ENCODE data around the gene SOX9. TPM values are rescaled to one million over a fixed set of nuclear protein-coding genes. Genes with fewer than 3 reads are reported as not detected.
A peak's percentile ranks its signal among the peaks of the same experiment; 100 is the strongest.

The SOX9 gene
- total and polyA plus RNA-seq, 8 donors, result 6.6 to 81.5 (median 60.1) TPM

DNA sequence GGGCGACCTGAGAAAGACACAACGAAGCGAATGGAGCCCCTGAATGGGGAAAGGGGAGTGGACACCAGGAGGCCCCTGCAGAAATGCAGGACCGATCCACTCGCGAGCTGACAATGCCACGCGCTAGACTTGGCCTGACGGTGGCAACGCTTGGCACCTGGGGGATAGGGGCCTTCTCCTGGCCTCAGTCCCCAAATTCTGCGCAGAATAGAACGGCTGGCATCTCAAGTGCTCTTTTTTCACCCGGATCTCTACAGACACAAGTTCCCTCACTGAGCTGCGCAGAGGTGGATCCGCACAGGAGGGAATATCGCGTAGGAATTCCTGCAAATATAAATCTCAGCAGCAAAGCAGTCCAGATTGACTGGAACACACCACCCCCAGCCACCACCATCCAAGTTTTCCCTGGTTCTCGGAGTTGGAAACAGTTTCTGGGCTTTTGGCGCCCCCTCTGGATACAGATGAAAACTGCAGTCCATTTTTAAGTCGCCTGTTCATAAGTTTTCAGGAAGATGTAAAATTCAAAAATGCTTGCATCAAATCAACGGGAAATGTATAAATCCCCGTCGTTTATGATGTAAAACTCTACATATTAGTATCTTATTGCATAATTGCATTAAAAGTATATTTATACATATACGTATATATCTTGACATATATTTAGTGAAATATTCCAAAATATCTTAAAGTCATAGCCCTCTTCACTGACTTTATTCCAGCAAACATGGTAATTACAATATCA is 2.3 kb upstream of the SOX9 start:
- Histone ChIP-seq H3K27ac (no peak overlapping the region), H3K27me3 (peaks cover 63 to 100% of the 10 kb centered on the region in 2 donors), H3K4me1 (peaks cover 12 to 15% of the 10 kb centered on the region in 2 donors), H3K36me3 (no peaks in the 10 kb centered on the region), H3K4me3 (peak overlapping the region in 1 of 2 donors; percentile 16), H3K9me3 (no peaks in the 10 kb centered on the region)
- peak in 3 of 4 donors; percentile 65 to 90 (median 80) for DNase-seq
- TF ChIP-seq, protein P1, sequence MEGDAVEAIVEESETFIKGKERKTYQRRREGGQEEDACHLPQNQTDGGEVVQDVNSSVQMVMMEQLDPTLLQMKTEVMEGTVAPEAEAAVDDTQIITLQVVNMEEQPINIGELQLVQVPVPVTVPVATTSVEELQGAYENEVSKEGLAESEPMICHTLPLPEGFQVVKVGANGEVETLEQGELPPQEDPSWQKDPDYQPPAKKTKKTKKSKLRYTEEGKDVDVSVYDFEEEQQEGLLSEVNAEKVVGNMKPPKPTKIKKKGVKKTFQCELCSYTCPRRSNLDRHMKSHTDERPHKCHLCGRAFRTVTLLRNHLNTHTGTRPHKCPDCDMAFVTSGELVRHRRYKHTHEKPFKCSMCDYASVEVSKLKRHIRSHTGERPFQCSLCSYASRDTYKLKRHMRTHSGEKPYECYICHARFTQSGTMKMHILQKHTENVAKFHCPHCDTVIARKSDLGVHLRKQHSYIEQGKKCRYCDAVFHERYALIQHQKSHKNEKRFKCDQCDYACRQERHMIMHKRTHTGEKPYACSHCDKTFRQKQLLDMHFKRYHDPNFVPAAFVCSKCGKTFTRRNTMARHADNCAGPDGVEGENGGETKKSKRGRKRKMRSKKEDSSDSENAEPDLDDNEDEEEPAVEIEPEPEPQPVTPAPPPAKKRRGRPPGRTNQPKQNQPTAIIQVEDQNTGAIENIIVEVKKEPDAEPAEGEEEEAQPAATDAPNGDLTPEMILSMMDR (IDR thresholded peaks at IDR 0.05), result peak; percentile 56 to 80
- intact Hi-C loops (cut with DNase I), result no loop called here
- peak; percentile 43 for ATAC-seq

DNA sequence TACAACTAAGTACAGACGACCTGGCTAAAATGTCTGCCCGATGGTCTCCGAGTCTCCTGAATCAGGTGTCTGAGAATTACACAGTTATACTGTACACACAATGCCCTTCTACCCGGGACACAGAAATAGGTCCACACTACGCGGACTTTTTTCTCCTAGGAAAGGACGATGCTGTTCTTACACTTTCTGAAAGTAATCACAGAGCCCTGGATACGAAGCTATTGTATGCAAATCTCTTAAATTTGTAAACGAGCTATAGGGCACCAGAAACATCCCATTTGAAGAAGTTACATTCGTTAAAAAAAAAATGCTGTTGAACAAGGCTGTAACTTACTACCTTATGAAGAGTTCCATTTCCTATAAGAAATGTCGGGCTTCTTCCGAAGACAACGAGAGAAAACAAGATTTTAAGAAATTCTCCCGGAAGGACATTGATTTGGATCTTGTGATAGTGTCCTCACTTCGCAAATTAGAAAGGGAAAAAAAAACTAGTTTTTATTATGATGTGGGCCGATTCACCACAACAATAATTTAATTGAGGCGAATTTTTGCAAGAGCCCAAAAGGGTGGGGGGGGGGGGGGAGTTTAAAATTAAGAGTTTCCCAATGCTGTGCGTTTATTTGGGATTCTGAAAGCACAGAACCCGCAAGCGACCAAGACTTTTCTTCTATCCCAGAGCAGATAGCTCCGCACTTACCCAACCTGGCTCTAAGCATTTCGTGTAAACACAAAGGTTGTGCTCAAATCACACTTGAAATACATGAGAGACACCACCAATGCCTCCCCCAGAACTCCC is 1.5 kb upstream of the SOX9 start:
- intact Hi-C loops (cut with DNase I), result no loop called here
- ATAC-seq (no peak), DNase-seq (no peak)
- H3K27me3 ChIP-seq, result peaks cover 63 to 100% of the 10 kb centered on the region in 2 donors
- H3K27ac ChIP-seq, result no peak overlapping the region
- TF ChIP-seq, protein P1 (IDR thresholded peaks at IDR 0.05), result no peak
- no peak overlapping the region for H3K4me3 ChIP-seq
- H3K9me3 ChIP-seq, result no peaks in the 10 kb centered on the region
- no peaks in the 10 kb centered on the region for H3K36me3 ChIP-seq
- H3K4me1 ChIP-seq, result peaks cover 12 to 15% of the 10 kb centered on the region in 2 donors

DNA sequence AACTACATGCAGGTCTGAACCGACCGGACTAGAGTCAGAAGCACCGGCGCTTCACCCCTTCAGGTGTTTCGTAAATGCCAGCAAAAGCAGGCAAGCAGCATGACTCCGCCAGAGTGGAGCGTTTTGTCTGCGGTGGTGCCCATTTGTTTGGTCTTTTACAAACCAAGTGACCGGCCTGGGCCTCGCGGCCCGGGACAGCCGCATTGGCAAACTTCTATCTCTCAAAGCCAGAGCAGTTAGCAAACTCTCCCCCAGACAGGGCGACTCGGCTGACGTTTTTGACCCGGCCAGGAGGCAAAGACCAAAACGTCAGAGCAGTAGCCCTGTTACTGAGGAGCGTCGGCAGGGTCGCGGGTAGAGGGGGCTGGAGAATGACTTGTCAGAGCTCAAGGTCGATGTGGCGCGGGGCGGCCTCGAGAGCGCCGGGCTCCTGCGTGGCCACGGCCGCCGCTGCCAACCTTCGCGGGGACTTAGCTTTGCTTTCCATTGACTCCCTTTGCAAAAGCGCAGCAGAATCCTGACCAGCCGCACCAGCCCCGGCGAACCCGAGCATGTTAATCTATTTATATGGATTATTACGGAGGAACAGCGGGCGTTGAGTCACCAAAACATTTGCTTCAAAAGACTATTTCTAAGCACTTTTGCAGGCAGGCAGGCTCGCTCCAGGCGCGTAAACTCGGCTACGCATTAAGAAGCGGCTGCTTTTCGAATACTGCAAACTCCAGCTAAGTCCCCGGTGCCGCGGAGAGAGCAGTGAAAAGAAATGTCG is 763 bp upstream of the SOX9 start:
- DNase-seq (peak in 2 of 4 donors; percentile 53 to 74), ATAC-seq (peak; percentile 5)
- peaks cover 63 to 100% of the 10 kb centered on the region in 2 donors for H3K27me3 ChIP-seq
- peak overlapping the region in 1 of 2 donors; percentile 46 for H3K27ac ChIP-seq
- peak overlapping the region; percentile 41 to 53 for H3K4me3 ChIP-seq
- intact Hi-C loops (cut with DNase I), result no loop called here
- H3K4me1 ChIP-seq, result peaks cover 12 to 15% of the 10 kb centered on the region in 2 donors
- H3K36me3 ChIP-seq, result no peaks in the 10 kb centered on the region
- no peaks in the 10 kb centered on the region for H3K9me3 ChIP-seq
- TF ChIP-seq, protein P1 (IDR thresholded peaks at IDR 0.05), result no peak

DNA sequence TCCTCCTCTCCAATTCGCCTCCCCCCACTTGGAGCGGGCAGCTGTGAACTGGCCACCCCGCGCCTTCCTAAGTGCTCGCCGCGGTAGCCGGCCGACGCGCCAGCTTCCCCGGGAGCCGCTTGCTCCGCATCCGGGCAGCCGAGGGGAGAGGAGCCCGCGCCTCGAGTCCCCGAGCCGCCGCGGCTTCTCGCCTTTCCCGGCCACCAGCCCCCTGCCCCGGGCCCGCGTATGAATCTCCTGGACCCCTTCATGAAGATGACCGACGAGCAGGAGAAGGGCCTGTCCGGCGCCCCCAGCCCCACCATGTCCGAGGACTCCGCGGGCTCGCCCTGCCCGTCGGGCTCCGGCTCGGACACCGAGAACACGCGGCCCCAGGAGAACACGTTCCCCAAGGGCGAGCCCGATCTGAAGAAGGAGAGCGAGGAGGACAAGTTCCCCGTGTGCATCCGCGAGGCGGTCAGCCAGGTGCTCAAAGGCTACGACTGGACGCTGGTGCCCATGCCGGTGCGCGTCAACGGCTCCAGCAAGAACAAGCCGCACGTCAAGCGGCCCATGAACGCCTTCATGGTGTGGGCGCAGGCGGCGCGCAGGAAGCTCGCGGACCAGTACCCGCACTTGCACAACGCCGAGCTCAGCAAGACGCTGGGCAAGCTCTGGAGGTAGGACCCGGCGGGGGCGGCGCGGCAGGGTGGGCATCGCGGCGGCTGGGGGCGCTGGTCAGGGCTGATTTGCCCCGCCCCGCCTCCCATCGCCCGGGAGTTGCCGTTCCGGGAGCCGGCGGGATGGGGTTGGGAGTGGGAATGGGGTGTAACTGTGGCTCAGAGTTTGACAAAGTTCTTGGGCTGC is 567 bp downstream of the SOX9 start:
- ATAC-seq (peak; percentile 37), DNase-seq (peak in 2 of 4 donors; percentile 44 to 86)
- intact Hi-C loops (cut with DNase I), result no loop called here
- Histone ChIP-seq H3K27ac (peak overlapping the region; percentile 11 to 41), H3K36me3 (no peaks in the 10 kb centered on the region), H3K4me3 (peak overlapping the region; percentile 41 to 53), H3K9me3 (no peaks in the 10 kb centered on the region), H3K27me3 (peaks cover 52 to 98% of the 10 kb centered on the region in 2 donors), H3K4me1 (peaks cover 12 to 15% of the 10 kb centered on the region in 2 donors)
- TF ChIP-seq, protein P1 (IDR thresholded peaks at IDR 0.05), result no peak
